Measurements from ENCODE around the gene SLC25A36.
"Not testable (repeated sequence)": the region's sequence is repeated elsewhere in the genome, so short reads cannot be mapped to it uniquely, and the experiment has no call there.

The SLC25A36 gene

DNA sequence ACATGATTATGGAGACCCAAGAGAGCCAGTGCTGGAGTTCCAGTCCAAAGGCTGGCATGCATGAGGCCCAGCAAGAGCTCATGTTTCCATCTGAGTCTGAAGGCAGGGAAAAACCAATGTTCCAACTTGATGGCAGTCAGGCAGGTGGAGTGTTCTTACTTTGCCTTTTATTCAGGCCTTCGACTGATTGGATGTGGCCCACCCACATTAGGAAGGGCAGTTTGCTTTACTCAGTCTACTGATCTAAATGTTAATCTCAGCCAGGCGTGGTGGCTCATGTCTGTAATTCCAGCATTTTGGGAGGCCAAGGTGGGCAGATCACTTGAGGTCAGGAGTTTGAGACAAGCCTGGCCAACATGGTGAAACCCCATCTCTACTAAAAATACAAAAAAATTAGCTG lies 53.2 kb downstream of the SLC25A36 start:
- DNase-seq (ENCODE audit: low read depth, low spot score), result not testable (repeated sequence)

GRCh38 chr3:140995881-140996280 lies 54.2 kb downstream of the SLC25A36 start:
- DNase-seq (ENCODE audit: low read depth, low spot score), result no peak

DNA sequence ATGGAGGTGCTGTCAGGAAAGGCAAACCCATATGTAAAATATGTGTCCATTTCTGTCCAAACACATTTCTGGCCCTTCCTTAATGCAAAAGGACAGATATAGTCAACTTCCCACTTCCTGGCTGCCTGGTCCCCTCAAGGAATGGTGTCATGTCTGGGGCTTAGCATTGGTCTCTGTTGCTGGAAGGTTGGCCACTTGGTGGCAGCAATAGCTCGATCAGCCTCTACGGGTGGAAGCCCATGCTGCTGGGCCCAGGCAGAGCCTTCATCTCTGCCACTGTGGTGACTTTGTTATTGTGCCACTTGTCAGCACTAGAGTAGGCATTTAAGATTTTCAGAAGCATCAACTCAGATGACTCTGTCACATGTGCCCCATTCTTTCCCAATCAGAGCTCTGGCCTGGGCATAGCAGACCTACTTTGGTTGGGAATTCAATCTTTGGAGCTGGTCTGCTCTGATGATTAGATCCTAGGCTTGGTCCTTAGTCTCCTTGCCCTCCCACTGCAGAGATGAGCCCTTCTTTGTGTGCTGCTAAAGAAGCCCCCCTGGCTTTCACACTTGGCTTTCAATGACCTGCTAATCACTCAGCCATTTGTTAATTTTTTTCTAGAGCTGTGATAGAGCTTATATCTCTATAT lies 58.5 kb downstream of the SLC25A36 start:
- no peak for DNase-seq (ENCODE audit: low read depth, low spot score)

DNA sequence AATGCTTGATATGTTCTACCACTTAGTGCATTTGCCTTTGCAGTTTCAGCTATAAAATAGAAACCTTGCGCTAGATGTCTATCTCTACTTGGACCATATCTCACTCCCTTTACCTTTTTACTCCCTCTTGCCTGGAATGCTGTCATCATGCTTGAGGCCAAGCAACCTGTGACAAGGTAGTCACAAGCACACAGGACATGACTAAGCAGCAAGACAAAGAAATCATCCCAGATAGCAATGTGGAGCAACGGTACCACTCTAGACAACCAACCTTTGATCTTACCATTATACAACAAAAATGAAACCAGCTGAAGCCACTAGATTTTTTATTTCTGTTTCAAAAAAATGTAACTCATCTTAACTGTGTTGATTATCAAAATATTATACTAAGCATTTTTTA lies 59.0 kb downstream of the SLC25A36 start:
- DNase-seq (ENCODE audit: low read depth, low spot score), result no peak

DNA sequence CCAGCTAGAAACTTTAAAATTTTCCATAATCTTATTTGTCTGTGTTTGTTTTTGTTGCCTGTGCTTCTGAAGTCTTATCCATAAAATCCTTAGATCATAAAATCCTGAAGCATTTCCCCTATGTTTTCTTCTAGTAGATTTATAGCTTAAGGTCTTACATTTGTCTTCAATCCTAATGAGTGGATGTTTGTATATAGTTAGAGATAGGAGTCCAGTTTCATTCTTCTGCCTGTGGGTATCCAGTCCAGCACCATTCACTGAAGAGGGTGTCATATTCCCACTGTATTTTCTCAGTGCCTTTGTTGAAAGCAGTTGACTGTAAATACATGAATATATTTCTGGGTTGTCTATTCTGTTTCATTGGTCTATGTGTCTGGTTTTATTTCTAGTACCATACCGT lies 64.7 kb downstream of the SLC25A36 start:
- DNase-seq (ENCODE audit: low read depth, low spot score), result no peak

- no peak for DNase-seq (ENCODE audit: low read depth, low spot score)
Observed at GRCh38 chr3:141009496-141009895, 67.9 kb downstream of the SLC25A36 start.

DNA sequence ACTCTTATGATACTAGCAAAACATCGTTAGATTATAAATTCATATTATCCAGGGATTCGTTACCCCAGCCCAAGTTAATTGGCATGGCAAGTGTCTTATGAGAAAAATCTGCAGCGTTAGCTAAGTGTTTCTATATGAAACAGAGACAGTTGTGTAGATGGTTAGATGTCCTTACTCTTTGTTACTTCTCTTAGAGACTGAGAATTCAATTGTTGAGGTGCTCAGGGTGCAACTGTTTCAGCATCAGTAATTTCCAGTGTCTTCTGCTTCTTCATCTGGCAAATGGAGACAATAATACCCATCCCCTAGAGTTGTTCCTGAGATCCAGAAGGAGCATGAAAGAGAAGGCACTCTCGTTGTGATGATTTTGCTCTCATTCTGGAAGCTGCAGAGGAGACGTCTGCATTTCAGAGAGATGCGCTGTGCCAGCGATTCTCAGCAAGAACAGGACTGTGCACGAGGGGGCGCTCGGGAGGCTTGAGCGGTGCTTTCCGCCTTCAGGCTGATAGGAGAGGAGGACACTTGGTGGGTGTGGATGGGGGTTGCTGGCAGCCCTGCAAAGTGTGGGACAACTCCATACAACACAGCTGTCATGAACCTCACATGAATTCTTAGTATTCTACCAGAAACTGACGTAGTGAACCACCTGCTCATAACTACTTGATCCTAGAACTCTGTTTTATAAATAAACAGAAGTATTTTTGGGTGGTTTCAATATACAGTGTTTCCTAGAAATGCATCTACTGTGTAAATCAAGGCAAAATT lies 69.8 kb downstream of the SLC25A36 start:
- DNase-seq (ENCODE audit: low read depth, low spot score), result peak; percentile 23

DNA sequence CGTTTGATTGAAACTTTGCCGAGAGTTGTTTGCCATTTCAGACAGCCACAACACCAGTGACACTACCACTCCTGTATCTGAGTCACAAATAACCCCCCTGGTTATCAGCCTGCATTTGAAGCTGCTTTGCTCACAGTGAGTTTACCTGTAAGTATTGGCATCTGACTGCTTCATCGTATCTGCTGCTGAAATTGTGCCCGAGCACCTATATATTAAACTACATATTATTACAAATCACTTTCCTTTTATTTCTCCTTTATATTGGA lies 70.3 kb downstream of the SLC25A36 start:
- no peak for DNase-seq (ENCODE audit: low read depth, low spot score)

DNA sequence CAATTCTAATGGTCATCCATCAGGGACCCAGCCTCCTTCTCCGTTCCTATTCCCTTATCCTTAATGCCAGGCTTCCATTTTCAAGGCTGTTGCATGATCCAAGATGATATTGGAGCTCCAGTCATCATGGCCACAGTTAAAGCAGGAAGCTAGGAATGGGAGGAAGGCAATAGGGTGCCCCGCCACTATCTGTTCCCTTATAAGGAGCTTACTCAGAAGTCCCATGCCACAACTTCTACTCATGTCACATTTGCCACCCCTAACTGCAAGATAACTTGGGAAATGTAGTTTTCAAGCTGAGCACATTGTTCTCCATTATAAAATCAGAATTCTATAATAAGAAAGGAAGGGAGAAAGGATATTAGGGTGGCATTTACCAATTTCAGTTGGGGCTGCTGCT lies 70.9 kb downstream of the SLC25A36 start:
- DNase-seq (ENCODE audit: low read depth, low spot score), result no peak

- no peak for DNase-seq (ENCODE audit: low read depth, low spot score)
Observed at GRCh38 chr3:141015481-141015880, 73.8 kb downstream of the SLC25A36 start.

DNA sequence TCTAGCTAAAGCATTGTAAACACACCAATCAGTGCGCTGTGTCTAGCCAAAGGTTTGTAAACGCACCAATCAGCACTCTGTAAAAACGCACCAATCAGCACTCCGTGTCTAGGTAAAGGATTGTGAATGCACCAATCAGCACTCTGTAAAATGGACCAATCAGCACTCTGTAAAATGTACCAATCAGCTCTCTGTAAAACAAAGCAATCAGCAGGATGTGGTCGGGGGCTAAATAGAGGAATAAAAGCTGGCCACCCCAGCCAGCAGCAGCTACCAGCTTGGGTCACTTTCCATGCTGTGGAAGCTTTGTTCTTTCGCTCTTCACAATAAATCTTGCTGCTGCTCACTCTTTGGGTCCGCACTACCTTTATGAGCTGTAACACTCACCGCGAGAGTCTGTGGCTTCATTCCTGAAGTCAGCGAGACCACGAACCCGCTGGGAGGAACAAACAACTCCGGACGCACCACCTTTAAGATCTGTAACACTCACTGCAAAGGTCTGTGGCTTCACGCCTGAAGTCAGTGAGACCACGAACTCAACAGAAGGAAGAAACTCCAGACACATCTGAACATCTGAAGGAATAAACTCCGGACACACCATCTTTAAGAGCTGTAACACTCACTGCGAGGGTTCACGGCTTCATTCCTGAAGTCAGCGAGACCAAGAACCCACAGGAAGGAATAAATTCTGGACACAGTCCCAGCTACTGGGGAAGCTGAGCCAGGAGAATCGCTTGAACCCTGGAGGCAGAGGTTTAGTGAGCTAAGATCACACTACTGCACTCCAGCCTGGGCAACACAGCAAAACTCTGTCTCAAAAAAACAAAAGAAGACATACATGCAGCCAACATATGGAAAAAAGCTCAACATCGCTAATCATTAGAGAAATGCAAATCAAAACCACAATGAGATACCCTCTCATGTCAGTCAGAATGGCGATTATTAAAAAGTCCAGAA lies 76.0 kb downstream of the SLC25A36 start:
- not testable (repeated sequence) for DNase-seq (ENCODE audit: low read depth, low spot score)

DNA sequence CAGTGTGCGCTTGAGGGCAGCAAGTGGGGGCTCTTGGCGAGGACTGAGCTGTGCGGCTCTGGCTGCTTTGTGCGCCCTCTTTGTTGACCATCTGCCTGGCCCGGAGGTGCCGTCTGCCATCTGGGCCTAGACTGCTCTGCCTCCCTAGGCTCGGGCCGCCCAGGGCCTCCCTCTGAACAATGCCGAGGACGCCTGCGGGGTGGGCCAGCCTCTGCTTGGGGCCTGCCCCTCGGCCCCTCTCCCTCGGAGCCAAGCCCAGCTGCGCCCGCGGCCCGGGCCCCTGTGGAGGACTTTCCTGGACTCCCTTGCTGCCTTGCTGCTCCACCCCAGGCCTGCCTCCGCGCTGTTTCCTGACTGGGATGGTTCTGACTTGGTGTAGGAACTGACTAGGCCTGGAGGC lies 77.6 kb downstream of the SLC25A36 start:
- no peak for DNase-seq (ENCODE audit: low read depth, low spot score)

- no peak for DNase-seq (ENCODE audit: low read depth, low spot score)
Observed at GRCh38 chr3:141020143-141020830, 78.7 kb downstream of the SLC25A36 start.

DNA sequence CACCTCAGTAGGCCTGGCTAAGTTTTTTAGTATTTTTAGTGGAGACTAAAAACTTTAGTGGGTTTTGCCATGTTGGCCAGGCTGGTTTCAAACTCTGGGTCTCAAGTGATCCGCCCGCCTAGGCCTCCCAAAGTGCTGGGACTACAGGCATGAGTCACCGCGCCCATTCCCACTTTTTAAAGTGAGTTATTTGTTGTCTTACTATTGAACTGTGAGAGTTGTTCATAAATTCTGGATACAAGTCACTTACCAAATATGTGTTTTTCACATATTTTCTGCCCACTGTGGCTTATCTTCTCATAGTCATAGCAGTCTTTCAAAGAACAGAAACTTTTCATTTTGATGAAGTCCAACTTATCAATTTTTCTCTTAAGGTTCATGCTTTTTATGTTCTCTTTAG lies 79.6 kb downstream of the SLC25A36 start:
- no peak for DNase-seq (ENCODE audit: low read depth, low spot score)

Data from activated CD4-positive, CD25-positive, alpha-beta regulatory T cell treated with anti-CD3 and anti-CD28 coated beads, Interleukin-2, amount 50 U/mL, for 16 hours (primary cell).